Activated naive CD4-positive, alpha-beta T cell (primary cell): ENCODE data around the gene ELOVL6.
A peak's percentile ranks its signal among the peaks of the same experiment; 100 is the strongest.
"Not testable (repeated sequence)": the region's sequence is repeated elsewhere in the genome, so short reads cannot be mapped to it uniquely, and the experiment has no call there.

Experiments used
- DNase-seq, 4 experiments: peaks; one replicate each; lab custom pipeline; 2025; lab: John Stamatoyannopoulos, UW

The ELOVL6 gene

DNA sequence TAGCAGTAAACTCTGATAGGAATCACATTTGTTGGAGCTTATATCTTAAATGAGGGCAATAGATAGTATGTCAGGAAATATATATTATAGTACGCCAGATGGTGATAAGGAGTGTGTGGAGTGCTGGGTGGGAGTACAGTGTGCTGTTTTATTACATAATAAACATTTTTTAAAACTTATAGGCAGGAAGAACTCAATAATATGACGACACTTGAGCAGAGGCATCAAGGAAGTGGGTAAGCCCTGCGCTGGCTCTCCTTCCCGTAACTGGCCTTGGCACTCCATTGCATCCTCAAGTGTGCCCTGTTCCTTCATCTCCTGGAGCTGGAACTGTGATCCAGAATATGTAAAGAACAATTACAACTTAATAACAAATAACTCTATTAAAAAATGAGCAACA is 123.8 kb downstream of the ELOVL6 start:
- no peak for DNase-seq

- no peak for DNase-seq
These were observed 125.2 kb downstream of the ELOVL6 start for GRCh38 chr4:110073053-110073845.

DNA sequence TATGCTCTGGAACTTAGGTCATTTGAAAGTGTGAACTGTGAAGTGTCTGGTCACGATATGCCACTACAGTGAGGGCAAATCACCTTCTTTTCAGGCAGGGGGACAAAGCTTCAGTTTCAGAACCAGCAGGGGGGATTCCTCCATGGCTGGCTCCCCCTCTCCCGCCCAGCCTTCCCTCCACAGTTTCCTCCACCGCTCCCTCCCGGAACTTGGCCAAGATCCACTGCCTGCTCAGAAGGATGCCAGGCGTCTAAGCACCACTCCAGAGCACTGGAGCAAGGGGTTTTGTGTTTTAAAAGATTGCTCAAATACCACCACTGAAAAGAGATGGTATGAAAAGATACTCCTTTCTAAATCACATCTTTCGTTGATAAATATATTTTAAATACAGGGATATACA is 126.9 kb downstream of the ELOVL6 start:
- no peak for DNase-seq

GRCh38 chr4:110068248-110068647 is 130.2 kb downstream of the ELOVL6 start:
- no peak for DNase-seq

- DNase-seq: no peak
These were observed 133.5 kb downstream of the ELOVL6 start for GRCh38 chr4:110064934-110065333.

- DNase-seq: no peak
These were observed 134.1 kb downstream of the ELOVL6 start for GRCh38 chr4:110064295-110064694.

- no peak for DNase-seq
These were observed 136.2 kb downstream of the ELOVL6 start for GRCh38 chr4:110062166-110062565.

- DNase-seq: no peak
These were observed 137.3 kb downstream of the ELOVL6 start for GRCh38 chr4:110061076-110061475.

DNA sequence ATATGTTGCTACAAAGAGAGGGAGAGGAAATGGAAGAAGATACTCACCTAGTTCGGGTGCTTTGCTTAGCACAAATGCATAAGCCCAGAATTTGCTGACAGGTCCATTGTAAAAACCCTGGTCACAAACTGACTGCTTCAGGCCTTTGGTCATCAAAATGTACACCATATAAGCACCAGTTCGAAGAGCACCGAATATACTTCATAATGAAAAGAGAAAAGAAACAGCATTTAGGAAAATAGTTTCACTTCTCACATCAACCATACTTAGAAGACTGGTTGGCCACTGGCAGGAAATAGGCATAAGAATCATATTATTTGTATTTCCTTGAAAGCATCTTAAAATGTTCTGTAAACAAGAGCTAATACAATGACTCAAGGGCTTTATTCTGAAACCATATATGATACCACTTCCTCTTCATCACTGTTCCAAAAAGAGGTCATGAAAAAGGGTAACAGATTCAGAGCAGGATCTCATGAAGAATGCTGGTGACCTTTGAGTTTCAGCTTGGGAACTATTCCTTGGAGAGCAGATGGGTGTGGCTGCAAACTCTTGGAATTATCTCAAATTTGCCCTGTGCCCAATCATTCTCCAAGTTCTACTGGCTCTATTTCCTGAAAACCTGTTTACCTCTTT is 138.7 kb downstream of the ELOVL6 start:
- DNase-seq: no peak

GRCh38 chr4:110058677-110059076 is 139.7 kb downstream of the ELOVL6 start:
- no peak for DNase-seq

- DNase-seq: no peak
These were observed 143.2 kb downstream of the ELOVL6 start for GRCh38 chr4:110055158-110055768.

DNA sequence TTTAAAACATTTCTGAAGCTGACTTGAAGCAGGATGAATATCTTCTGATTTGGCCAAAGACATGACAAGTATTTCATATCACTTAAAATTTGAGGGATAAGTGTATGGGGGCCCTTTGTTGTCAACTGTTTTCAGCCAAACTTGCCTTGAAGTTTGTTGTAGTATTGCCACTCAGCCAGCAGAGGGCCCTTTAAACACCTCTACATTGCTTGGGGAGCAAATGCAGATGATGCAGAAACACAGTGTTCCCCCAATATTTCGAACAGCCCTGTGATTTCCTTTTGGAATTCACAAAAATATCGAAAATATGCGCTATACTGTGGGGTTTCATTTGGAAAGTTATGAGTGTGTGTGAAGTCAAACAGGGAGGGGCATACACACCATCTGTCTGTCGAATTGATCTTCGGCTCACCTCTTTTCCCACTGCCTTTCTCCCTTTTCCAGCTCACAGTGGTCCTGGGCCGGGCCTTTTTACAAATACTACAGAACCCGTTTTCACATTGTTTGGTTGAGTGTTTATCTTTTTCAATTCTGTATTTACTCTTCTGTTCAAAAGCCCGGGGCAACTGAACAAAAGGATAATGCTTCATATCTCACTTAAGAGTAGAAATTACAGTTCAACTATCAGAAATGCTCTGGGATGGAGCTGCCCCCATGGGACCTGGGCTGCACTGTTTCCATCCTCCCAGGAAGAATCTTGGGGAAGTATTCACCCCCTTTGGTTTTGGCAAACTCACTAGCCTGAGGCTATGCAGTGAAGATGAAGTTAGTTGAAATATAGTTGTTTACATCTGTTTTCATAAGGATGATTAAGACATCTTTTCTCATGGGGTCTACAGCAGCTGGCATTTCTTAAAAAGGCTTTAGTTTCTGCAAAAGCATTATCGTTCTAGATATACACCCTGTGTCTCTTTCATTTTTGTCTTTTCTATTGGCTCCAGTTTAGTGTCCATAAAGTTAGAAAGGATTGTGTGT is 148.2 kb downstream of the ELOVL6 start:
- peak in 2 of 4 experiments; percentile 4 to 21 for DNase-seq

DNA sequence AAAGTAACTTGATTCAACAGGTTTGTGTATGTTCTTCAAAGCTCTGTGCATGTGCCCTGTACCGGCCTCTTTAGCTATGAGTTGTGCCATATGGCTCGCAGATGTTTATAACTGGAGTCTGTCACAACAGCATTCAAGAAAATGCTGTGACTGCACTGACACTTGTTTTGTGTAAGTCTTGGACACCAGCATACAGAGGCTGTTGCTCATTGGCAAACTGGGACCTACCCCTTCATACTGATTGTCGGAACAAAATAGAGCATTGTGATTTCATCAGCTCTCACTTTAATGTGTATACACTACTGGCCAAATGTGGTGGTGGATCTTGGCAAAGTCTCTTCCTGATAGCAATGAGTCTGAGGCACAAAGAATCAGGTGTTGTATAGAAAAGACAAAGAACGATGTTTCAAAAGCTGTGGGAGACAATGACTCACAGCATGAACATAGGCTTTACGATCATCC is 151.8 kb downstream of the ELOVL6 start:
- DNase-seq: no peak

GRCh38 chr4:110042545-110043517 is 155.6 kb downstream of the ELOVL6 start:
- no peak for DNase-seq

GRCh38 chr4:110041735-110042134 is 156.7 kb downstream of the ELOVL6 start:
- DNase-seq: no peak

DNA sequence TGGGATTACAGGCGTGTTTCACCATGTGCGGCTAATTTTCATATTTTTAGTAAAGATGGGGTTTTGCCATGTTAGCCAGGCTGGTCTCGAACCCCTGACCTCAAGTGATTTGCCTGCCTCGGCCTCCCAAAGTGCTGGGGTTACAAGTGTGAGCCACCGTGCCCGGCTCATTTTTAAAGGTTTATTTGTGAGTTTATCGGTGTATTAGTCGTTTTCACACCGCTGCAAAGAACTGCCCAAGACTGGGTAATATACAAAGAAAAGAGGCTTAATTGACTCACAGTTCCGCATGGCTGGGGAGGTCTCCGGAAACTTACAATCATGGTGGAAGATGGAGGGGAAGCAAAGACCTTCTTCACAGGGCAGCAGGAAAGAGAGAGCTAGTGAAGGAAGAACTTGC is 159.3 kb downstream of the ELOVL6 start:
- DNase-seq: not testable (repeated sequence)

GRCh38 chr4:110034026-110034393 is 164.4 kb downstream of the ELOVL6 start:
- no peak for DNase-seq

GRCh38 chr4:110033355-110034025 is 164.9 kb downstream of the ELOVL6 start:
- no peak for DNase-seq

DNA sequence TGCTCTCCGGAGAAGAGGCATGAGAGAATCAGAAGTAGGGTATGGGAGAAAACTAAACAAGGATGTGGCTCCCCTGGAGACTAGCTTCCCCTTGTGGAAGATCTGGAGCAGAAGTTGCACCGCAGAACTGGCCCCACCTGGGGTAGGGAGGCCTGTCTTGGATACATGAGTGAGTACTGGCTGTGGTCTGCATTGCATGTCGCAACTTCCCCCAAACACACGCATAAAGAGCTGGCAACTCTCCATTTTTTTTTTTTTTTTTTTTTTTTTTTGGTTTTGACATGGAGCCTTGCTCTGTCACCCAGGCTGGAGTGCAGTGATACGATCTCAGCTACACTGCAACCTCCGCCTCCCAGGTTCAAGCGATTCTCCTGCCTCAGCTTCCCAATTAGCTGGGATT is 165.8 kb downstream of the ELOVL6 start:
- DNase-seq: no peak

DNA sequence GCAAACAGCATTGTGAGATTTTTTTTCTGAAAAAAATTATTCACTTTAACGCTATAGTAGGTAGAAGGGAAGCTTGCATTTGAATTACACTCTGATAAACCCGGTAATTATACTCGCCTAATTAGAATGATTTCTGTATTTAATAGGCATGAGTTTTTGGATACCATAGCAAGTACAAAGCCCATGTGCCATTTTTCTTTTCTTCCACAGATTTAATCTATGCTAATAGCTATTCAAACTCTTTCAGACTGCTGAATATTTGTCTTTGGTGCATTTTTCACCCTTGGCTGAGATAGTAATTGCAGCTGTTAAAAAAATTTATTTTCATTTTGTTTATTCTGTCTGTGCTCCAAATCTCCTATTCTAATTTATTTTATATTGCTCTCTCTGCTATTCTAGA is 172.7 kb downstream of the ELOVL6 start:
- DNase-seq: no peak
